ENCODE data around the gene TPGS2. TPM values are rescaled to one million over a fixed set of nuclear protein-coding genes. Genes with fewer than 3 reads are reported as not detected.
A peak's percentile ranks its signal among the peaks of the same experiment; 100 is the strongest.

TPGS2 gene
- total and polyA plus RNA-seq, 2 of the 8 experiments (the other 6 are each of a cell fraction or from before 2014, with no cell fraction given), result 151 to 273 TPM

DNA sequence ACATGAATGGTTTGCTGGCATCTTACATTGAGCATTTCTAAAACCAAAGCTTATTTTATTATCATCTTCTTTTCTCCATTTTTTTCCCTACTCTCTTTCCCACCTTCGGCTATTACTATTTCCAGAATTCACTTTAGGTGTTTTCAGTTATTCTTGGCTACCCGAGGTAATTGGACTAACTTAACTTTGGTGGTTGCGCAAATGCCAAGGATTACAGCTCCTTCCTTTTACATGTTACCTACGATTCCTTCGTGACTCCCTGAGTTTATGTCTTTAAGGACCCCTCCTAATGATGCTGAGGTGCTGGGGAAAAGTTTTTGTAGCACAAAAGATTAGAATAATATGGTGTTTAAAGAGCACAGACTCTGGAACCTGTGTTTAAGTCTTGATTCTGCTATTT is 14.4 kb upstream of the TPGS2 start:
- Histone ChIP-seq H3K4me3 (ENCODE audit: extremely low read depth in 1 of 4, insufficient read depth in 2 of 4, low read depth in 3 of 4, low read length in 4 of 4) (no peak overlapping the region), H3K4me1 (replicated peaks in 1 of 4; ENCODE audit: control insufficient read depth in 3 of 4, insufficient read depth in 4 of 4, low read length in 3 of 4) (peaks cover 0 to 6% (median 4%) of the 10 kb centered on the region in 4 experiments; a peak in 2 of 7 replicates), H4K20me1 (replicated peaks in 1 of 2; ENCODE audit: control insufficient read depth in 1 of 2, insufficient read depth in 2 of 2, low read length in 2 of 2) (no peaks in the 10 kb centered on the region), H4K8ac (ENCODE audit: extremely low read depth, insufficient read depth, low read length) (no peak overlapping the region), H2AFZ (ENCODE audit: low read length) (no peak overlapping the region), H4K5ac (ENCODE audit: insufficient read length, low read depth, low read length) (no peak overlapping the region), H2BK15ac (ENCODE audit: low read length) (no peak overlapping the region), H3K9me3 (ENCODE audit: insufficient read depth in 2 of 2, low read depth in 1 of 2, low read length in 1 of 2) (no peaks in the 10 kb centered on the region), H3K27me3 (replicated peaks in 1 of 4; ENCODE audit: control insufficient read depth in 3 of 4, extremely low read depth in 1 of 4, insufficient read depth in 3 of 4, low read length in 3 of 4) (no peaks in the 10 kb centered on the region), H2BK12ac (ENCODE audit: low read depth, low read length) (no peak overlapping the region), H3K27ac (ENCODE audit: low read depth, low read length) (no peak overlapping the region), H3K23ac (ENCODE audit: insufficient read length) (no peak overlapping the region), H2AK5ac (ENCODE audit: low read depth, low read length) (no peak overlapping the region), H3K79me2 (ENCODE audit: control insufficient read depth in 1 of 2, insufficient read depth in 2 of 2, low read length in 2 of 2) (no peaks in the 10 kb centered on the region), H2BK20ac (ENCODE audit: low read length) (no peak overlapping the region), H2BK5ac (ENCODE audit: low read depth, low read length) (no peak overlapping the region), H4K91ac (replicated peaks; ENCODE audit: insufficient read length, low read length) (no peak overlapping the region), H3K18ac (ENCODE audit: extremely low read depth, low read length) (no peak overlapping the region), H3K4me2 (ENCODE audit: insufficient read depth in 1 of 2, low read depth in 2 of 2, low read length in 2 of 2) (no peak overlapping the region), H3K36me3 (ENCODE audit: control insufficient read depth in 2 of 4, insufficient read depth in 4 of 4, low read length in 3 of 4) (no peaks in the 10 kb centered on the region), H3K56ac (replicated peaks; ENCODE audit: insufficient read length, low read depth, low read length) (no peak overlapping the region), H3K9ac (replicated peaks in 1 of 4; ENCODE audit: extremely low read depth in 1 of 4, low read depth in 3 of 4, low read length in 3 of 4) (no peak overlapping the region; a peak in 1 of 7 replicates), H3K14ac (ENCODE audit: insufficient read length) (no peak overlapping the region), H3K23me2 (ENCODE audit: low read depth, low read length) (no peaks in the 10 kb centered on the region), H2BK120ac (replicated peaks; ENCODE audit: low read depth, low read length) (no peak overlapping the region), H3K79me1 (ENCODE audit: low read depth, low read length) (no peaks in the 10 kb centered on the region), H3K4ac (replicated peaks; ENCODE audit: insufficient read length, low read depth, low read length) (no peak overlapping the region)
- ChIA-PET CTCF (ENCODE audit: partially characterized antibody) (interaction anchor here (0.9 to 1.2 kb wide), 2 partner anchors 14 to 431 kb away, joined by 3 to 5 read pairs; partner anchors contain the start of genes KIAA1328 and TPGS2), POLR2A (ENCODE audit: partially characterized antibody) (no interaction called here)
- FAIRE-seq (peak; percentile 55), DNase-seq (ENCODE audit: low read depth in 1 of 2, low spot score in 2 of 2) (no peak)
- 90% methylated on average over 5 of the region's 5 CpGs; no CpG with 5 or more reads in 1 of the 2 experiments for WGBS, 2 experiments (ENCODE audit: extremely low coverage in 1 of 2, insufficient coverage in 1 of 2, insufficient read length in 1 of 2, insufficient replicate concordance in 2 of 2, low coverage in 1 of 2, low lambda C conversion rate in 2 of 2, missing lambda C conversion rate in 1 of 2)
- TF ChIP-seq RXRA (IDR thresholded peaks at IDR 0.05; ENCODE audit: insufficient read depth, low read depth, low read length) (no peak), EZH2 (IDR thresholded peaks at IDR 0.05; ENCODE audit: low read depth, low read length, severe bottlenecking) (no peak), TBP (IDR thresholded peaks at IDR 0.05; ENCODE audit: low read depth, low read length) (no peak), CEBPB (IDR thresholded peaks at IDR 0.05; ENCODE audit: low read depth, low read length) (peak; percentile 69)

Measured in H1 (cell line).